LNCAP (cell line): ENCODE results near the gene CPNE7.

ENCODE experiments used
- TF ChIP-seq, protein P1 (sequence below): fragments of 450-650 bp; IDR thresholded peaks from 2 replicates; pipeline ENCODE4 v1.5.1; 2017; ENCODE audit warnings: mild to moderate bottlenecking

CPNE7 gene

DNA sequence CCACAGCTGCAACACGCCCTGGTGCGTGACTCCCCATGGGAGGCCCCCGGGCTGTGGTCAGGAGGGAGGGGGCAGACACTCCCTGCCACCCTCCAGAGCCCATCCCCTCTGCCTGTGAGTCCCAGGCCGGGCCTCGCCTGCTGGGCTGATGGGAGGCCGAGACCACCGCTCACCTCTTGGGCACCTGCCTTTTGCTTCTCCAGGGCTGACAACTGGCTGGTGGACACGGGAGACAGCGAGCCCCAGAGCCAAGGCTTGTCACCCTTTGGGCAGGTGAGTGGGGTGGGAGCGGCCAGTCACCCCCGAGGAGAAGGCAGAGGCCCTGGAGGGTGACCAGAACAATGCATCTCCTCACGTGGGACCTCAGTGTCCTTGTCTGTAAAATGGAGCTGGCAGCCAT, 61.1 kb downstream of the CPNE7 start:
- TF ChIP-seq, protein P1, sequence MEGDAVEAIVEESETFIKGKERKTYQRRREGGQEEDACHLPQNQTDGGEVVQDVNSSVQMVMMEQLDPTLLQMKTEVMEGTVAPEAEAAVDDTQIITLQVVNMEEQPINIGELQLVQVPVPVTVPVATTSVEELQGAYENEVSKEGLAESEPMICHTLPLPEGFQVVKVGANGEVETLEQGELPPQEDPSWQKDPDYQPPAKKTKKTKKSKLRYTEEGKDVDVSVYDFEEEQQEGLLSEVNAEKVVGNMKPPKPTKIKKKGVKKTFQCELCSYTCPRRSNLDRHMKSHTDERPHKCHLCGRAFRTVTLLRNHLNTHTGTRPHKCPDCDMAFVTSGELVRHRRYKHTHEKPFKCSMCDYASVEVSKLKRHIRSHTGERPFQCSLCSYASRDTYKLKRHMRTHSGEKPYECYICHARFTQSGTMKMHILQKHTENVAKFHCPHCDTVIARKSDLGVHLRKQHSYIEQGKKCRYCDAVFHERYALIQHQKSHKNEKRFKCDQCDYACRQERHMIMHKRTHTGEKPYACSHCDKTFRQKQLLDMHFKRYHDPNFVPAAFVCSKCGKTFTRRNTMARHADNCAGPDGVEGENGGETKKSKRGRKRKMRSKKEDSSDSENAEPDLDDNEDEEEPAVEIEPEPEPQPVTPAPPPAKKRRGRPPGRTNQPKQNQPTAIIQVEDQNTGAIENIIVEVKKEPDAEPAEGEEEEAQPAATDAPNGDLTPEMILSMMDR = no peak

DNA sequence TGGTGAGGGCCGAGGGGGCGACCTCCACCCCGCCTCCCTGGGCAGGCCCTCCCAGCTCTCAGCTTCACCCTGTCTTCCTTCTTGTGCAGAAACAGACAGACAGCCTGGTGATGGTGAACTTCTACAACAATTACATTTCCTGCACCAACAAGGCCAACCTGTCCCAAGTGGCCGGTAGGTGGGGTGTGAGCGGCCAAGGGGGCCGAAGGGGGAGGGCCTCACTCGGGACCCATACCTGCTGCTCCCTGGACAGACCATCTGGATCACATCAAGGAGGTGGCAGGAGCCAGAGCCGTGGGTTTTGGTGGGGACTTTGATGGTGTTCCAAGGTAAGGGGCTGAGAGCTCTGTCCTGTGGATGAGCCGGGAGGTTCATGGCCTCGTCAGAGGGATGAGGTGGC, 61.8 kb downstream of the CPNE7 start:
- TF ChIP-seq, protein P1 = no peak

DNA sequence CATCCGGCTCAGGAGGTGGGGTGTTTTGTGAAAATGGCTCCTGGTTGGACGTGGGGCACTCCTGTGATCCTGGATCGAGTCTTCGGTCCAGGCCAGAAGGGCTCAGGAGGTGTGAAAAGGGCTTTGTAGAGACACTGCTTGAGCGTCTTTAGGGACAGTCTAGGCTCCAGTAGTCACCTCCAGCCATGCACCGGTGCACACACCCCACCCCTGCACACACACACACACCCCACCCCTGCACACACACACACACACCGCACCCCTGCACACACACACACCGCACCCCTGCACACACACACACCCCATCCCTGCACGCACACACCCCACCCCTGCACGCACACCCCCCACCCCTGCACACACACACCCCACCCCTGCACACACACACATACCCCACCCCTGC, 62.9 kb downstream of the CPNE7 start:
- TF ChIP-seq, protein P1 = no peak

DNA sequence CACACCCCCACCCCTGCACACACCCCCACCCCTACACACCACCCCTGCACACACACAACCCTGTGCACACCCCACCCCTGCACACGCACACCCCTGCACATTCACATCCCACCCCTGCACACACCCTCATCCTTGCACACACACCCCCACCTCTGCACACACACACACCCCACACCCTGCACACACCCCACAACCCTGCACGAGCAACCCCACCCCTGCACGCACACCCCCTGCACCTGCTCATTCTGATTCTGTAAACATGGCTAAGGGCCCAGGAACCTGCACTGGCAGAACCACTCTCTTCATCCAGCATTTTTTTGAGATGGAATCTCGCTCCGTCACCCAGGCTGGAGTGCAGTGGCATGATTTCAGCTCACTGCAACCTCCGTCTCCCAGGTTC, 63.8 kb downstream of the CPNE7 start:
- TF ChIP-seq, protein P1 = no peak

DNA sequence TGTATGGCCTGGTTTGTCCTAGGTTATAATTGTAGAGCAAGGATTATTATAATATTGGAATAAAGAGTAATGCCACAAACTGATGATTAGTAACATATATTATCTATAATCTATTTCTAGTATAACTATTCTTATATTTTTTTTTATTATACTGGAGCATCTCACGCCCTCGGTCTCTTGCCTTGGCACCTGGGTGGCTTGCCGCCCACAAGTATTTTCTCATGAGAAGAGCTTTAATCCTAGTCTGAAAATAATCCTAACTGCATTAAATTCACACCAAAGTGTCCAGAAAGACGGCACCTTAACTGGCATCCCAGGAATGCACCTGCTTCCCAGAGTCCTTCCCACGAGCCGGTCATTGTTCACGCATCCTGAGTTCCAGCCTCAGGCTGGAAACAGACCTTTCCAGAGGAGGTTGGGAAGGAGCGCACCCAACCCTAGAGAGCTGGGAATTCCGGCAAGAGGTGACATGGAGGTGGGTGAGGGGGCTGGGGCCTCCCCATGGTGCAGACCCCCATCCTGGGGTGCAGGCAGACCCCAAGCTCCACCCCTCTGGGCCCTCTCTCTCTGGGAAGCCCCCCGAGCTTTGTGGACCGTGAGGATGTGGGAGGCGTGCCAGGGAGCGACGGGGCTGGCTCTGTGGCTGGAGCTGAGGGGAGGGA, 66.0 kb downstream of the CPNE7 start:
- TF ChIP-seq, protein P1 = 0 out of 2 replicates have a peak, but pooled peaks have one; percentile 3

DNA sequence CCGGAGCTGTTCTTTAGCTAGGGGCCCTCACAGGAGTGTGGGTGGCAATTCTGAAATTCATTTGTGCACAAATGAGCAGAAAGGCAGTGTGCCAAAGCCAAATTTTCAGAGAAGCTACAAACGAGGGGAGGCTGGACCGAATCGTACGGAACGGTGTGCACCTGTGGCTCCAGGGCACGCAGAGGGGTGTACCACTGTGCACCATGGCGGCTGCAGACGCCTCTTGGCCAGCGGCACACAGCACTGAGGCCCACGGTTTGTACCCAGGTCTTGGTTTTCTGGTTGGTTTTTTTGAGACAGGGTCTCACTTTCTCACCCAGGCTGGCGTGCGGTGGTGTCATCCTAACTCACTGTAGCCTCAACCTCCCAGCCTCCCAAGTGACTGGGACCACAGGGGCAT, 67.0 kb downstream of the CPNE7 start:
- TF ChIP-seq, protein P1 = no peak

DNA sequence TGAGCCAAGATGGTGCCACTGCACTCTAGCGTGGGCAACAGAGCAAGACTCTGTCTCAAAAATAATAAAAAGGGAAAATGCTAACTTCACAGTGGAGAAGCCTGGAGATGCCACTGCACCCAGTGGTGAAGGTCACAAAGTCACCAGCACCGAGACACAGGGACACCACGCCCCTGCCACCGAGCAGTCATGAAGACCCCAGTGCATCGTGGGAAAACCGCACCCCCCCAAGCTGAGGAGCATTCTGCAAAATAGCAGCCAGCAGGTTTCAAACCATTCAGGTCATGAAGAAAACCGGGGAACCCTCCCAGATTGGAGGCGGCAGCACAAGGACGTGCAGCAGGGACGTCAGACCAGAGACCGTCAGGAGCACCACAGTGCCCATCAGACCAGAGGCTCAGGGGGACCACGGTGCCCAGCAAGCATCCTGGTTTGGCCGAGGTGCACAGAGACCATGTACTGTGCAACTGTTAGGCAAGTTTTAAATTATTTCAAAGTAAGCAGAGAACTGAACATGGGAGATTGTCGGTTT, 68.3 kb downstream of the CPNE7 start:
- TF ChIP-seq, protein P1 = no peak

DNA sequence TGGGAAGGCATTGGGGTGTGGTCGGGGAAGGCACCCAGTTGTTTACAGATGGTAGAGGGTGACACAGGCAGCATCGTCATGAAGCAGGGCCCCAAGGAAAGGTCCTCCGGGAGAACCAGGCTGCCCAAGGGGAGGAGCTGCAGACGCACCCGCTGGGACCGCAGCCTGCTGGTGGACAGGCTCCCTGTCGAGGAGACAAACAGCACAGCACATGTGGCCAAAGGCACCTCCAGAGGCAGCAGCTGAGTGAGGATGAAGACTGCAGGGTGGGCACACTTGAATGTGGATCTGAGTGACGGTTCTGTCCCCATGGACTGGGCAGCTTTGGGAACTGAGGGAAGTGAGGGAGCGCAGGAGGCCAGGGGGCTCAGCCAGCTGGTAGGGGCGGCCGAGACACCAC, 69.6 kb downstream of the CPNE7 start:
- TF ChIP-seq, protein P1 = no peak
